NCI-H1092 treated with DMSO at 0.1 percent for 48 hours (cell line): ENCODE data around the gene COX20.

Experiments used
- DNase-seq: peaks from one replicate; lab custom pipeline; 2025; lab: John Stamatoyannopoulos, UW

COX20 gene

GRCh38 chr1:244874974-244875579, 39.6 kb downstream of the COX20 start:
- DNase-seq: no peak

GRCh38 chr1:244876228-244876910, 40.9 kb downstream of the COX20 start:
- no peak for DNase-seq

- no peak for DNase-seq
Observed at GRCh38 chr1:244878681-244879080, 43.2 kb downstream of the COX20 start.

- DNase-seq: no peak
Observed at GRCh38 chr1:244881552-244882280, 46.3 kb downstream of the COX20 start.

GRCh38 chr1:244887281-244887680, 51.8 kb downstream of the COX20 start:
- no peak for DNase-seq

GRCh38 chr1:244893836-244894235, 58.4 kb downstream of the COX20 start:
- no peak for DNase-seq
